ENCODE results near the gene CTDP1.
"Not testable (repeated sequence)": the region's sequence is repeated elsewhere in the genome, so short reads cannot be mapped to it uniquely, and the experiment has no call there.

The CTDP1 gene

DNA sequence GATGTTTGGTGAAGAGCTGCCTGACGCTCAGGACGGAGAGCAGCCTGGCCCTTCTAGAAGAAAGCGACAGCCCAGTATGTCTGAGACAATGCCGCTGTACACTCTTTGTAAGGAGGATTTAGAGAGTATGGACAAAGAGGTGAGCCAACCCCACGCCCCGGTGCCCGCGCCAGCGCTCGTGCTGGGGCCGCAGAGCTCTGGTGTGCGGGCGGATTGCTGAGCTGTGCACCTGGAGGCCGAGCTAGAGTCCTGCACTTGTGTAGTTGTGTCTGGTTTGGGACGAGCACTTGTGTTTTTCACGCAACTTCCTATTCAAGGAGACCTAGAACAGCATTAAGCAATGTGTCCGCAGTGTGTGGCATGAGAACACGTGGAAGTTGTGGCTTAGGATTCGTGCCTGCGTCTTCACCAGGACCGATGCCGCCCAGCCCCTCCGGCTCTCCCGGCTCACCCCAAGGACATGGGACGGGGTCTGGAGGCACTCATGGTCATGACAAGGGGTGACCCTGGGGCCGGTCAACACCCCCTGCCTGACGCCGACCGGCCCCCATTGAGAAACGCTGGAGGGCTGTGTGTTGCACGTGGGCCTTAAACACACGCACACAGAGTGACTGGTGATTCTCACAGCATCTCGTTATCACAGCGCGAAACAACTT, 49.5 kb downstream of the CTDP1 start:
- Mint-ChIP-seq H3K27ac (no peak overlapping the region), H3K36me3 (ENCODE audit: low read depth) (peaks cover 93% of the 10 kb centered on the region), H3K9me3 (no peaks in the 10 kb centered on the region), H3K4me3 (no peak overlapping the region), H3K27me3 (ENCODE audit: low read depth) (no peaks in the 10 kb centered on the region), H3K4me1 (no peaks in the 10 kb centered on the region)
- TF ChIP-seq, protein P1, sequence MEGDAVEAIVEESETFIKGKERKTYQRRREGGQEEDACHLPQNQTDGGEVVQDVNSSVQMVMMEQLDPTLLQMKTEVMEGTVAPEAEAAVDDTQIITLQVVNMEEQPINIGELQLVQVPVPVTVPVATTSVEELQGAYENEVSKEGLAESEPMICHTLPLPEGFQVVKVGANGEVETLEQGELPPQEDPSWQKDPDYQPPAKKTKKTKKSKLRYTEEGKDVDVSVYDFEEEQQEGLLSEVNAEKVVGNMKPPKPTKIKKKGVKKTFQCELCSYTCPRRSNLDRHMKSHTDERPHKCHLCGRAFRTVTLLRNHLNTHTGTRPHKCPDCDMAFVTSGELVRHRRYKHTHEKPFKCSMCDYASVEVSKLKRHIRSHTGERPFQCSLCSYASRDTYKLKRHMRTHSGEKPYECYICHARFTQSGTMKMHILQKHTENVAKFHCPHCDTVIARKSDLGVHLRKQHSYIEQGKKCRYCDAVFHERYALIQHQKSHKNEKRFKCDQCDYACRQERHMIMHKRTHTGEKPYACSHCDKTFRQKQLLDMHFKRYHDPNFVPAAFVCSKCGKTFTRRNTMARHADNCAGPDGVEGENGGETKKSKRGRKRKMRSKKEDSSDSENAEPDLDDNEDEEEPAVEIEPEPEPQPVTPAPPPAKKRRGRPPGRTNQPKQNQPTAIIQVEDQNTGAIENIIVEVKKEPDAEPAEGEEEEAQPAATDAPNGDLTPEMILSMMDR (IDR thresholded peaks at IDR 0.05; ENCODE audit: unreplicated experiment in 3 of 3) = no peak

DNA sequence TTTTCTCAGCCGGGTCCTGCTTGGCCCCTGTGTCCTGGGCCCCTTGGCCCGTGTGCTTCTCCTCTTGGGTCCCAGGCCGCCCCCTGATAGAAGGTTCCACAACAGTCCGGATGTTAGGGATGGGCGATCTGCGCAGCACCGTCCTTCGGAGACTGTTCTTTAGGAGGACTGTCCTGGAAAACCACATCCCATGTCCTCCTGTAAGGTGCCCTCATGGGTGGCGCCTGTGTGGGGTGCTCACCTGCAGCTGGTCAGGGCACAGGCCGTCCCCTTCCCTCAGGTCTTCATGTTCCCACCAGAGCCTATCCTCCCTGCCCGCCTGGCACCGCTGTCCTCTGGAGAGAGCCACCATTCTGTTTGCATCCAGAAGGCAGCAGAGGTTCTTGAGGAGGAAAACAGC, 50.0 kb downstream of the CTDP1 start:
- no peaks in the 10 kb centered on the region for H3K4me1 Mint-ChIP-seq
- no peak overlapping the region for H3K4me3 Mint-ChIP-seq
- no peaks in the 10 kb centered on the region for H3K9me3 Mint-ChIP-seq
- TF ChIP-seq, protein P1 (IDR thresholded peaks at IDR 0.05; ENCODE audit: unreplicated experiment in 3 of 3) = no peak
- no peak overlapping the region for H3K27ac Mint-ChIP-seq
- peaks cover 93% of the 10 kb centered on the region for H3K36me3 Mint-ChIP-seq (ENCODE audit: low read depth)
- no peaks in the 10 kb centered on the region for H3K27me3 Mint-ChIP-seq (ENCODE audit: low read depth)

DNA sequence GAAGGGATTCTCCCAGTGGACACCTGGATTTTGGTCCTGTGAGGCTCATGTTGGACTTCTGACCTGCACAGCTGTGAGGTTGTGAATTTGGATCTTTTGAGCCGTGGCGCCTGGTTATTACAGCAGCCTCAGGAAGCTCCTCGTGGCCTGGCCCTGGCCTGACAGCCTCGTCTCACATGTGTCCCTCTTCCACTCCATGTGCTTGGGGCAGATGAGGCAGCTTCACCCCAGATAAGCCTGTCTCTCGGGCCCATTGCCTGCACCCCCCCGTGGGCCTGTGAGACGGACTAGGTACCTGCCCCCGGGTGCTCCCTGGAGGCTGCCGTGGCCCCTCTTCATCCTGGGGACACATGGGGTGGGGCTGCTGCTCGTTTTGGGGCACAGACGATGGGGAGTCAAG, 51.2 kb downstream of the CTDP1 start:
- Mint-ChIP-seq H3K36me3 (ENCODE audit: low read depth) (peaks cover 83% of the 10 kb centered on the region), H3K4me3 (no peak overlapping the region), H3K9me3 (no peaks in the 10 kb centered on the region), H3K4me1 (no peaks in the 10 kb centered on the region), H3K27me3 (ENCODE audit: low read depth) (no peaks in the 10 kb centered on the region), H3K27ac (no peak overlapping the region)
- TF ChIP-seq, protein P1 (IDR thresholded peaks at IDR 0.05; ENCODE audit: unreplicated experiment in 3 of 3) = no peak

DNA sequence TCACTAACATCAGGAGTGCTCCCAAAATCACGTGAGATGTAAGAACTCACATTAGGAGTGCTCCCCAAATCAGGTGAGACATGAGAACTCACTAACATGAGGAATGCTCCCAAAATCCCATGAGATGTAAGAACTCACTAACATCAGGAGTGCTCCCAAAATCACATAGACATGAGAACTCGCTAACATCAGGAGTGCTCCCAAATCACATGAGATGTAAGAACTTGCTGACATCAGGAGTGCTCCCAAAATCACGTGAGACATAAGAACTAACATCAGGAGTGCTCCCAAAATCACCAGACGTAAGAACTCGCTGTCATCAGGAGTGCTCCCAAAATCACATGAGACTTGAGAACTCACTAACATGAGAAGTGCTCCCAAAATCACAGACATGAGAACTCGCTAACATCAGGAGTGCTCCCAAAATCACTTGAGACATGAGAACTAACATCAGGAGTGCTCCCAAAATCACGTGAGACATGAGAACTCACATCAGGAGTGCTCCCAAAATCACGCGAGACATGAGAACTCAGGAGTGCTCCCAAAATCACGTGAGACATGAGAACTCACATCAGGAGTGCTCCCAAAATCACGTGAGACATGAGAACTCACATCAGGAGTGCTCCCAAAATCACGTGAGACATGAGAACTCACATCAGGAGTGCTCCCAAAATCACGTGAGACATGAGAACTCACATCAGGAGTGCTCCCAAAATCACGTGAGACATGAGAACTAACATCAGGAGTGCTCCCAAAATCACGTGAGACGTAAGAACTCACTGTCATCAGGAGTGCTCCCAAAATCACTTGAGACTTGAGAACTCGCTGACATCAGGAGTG, 52.5 kb downstream of the CTDP1 start:
- H3K27me3 Mint-ChIP-seq (ENCODE audit: low read depth); H3K9me3 Mint-ChIP-seq; H3K4me1 Mint-ChIP-seq; H3K27ac Mint-ChIP-seq; H3K4me3 Mint-ChIP-seq: not testable (repeated sequence)
- peaks cover 74% of the 10 kb centered on the region for H3K36me3 Mint-ChIP-seq (ENCODE audit: low read depth)

DNA sequence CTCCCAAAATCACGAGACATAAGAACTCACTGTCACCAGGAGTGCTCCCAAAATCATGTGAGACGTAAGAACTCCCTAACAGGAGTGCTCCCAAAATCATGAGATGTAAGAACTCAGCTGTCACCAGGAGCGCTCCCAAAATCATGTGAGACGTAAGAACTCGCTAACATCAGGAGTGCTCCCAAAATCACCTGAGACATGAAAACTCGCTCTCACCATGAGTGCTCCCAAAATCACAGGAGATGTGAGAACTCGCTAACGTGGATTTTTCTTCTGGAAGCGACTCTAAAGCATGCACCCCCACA, 53.1 kb downstream of the CTDP1 start:
- no peaks in the 10 kb centered on the region for H3K9me3 Mint-ChIP-seq
- H3K27ac Mint-ChIP-seq = no peak overlapping the region
- H3K4me1 Mint-ChIP-seq = no peaks in the 10 kb centered on the region
- H3K4me3 Mint-ChIP-seq = no peak overlapping the region
- peaks cover 74% of the 10 kb centered on the region for H3K36me3 Mint-ChIP-seq (ENCODE audit: low read depth)
- TF ChIP-seq, protein P1 (IDR thresholded peaks at IDR 0.05; ENCODE audit: unreplicated experiment in 3 of 3) = no peak
- H3K27me3 Mint-ChIP-seq (ENCODE audit: low read depth) = no peaks in the 10 kb centered on the region

DNA sequence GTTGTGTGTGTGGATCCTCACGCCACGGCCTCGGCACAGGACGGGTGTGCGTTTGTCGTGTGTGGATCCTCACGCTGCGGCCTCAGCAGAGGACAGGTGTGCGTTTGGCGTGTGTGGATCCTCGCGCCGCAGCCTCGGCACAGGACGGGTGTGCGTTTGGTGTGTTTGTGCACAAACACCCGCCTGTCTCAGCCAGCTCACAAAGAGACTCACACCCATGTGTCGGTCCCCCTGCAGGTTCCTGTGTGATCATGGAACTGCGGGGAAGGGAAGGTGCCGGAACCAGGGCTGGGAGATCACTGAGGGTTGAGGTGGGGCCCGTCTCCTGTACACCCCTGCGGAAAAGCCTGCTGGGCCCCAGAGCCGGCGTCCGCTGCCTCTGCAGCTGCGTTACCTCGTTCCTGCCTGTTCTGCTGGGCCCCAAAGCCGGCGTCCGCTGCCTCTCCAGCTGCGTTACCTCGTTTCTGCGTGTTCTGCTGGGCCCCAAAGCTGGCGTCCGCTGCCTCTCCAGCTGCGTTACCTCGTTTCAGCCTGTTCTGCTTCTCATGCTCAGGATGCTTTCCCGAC, 53.6 kb downstream of the CTDP1 start:
- Mint-ChIP-seq H3K27me3 (ENCODE audit: low read depth) (no peaks in the 10 kb centered on the region), H3K27ac (no peak overlapping the region), H3K9me3 (no peaks in the 10 kb centered on the region), H3K36me3 (ENCODE audit: low read depth) (peaks cover 70% of the 10 kb centered on the region), H3K4me3 (no peak overlapping the region), H3K4me1 (peaks cover 1% of the 10 kb centered on the region)
- TF ChIP-seq, protein P1 (IDR thresholded peaks at IDR 0.05; ENCODE audit: unreplicated experiment in 3 of 3) = no peak

Data from nephron (organoid).